Stimulated activated CD4-positive, alpha-beta T cell treated with anti-CD3 and anti-CD28 coated beads, TNF-alpha, amount 100 ng/mL, for 1 hour (primary cell): Measurements from ENCODE around the gene APOD.

Source experiments
- DNase-seq, 3 donors: peaks; one replicate each; pipeline ENCODE4 v3.0.0-alpha.2; 2020; ENCODE audit warnings: low read depth in 3 of 3, low spot score in 1 of 3

Gene APOD

GRCh38 chr3:195555110-195555509 lies 28.6 kb downstream of the APOD start:
- DNase-seq = no peak

GRCh38 chr3:195554458-195554857 lies 29.3 kb downstream of the APOD start:
- no peak for DNase-seq

- DNase-seq = no peak
Measured at GRCh38 chr3:195553268-195553667, 30.5 kb downstream of the APOD start.

GRCh38 chr3:195551381-195551978 lies 32.3 kb downstream of the APOD start:
- no peak for DNase-seq

- DNase-seq = no peak
Measured at GRCh38 chr3:195550723-195551122, 33.0 kb downstream of the APOD start.

- DNase-seq = peak; percentile 39 to 76 (median 53)
Measured at GRCh38 chr3:195549931-195550519, 33.7 kb downstream of the APOD start.

- no peak for DNase-seq
Measured at GRCh38 chr3:195548987-195549386, 34.8 kb downstream of the APOD start.

- no peak for DNase-seq
Measured at GRCh38 chr3:195548501-195548900, 35.2 kb downstream of the APOD start.

GRCh38 chr3:195548006-195548405 lies 35.7 kb downstream of the APOD start:
- DNase-seq = no peak

- no peak for DNase-seq
Measured at GRCh38 chr3:195546130-195546560, 37.6 kb downstream of the APOD start.

- no peak for DNase-seq
Measured at GRCh38 chr3:195544634-195545033, 39.1 kb downstream of the APOD start.

- DNase-seq = no peak
Measured at GRCh38 chr3:195544230-195544536, 39.6 kb downstream of the APOD start.

GRCh38 chr3:195543500-195544229 lies 40.1 kb downstream of the APOD start:
- no peak for DNase-seq

- peak; percentile 82 to 92 (median 84) for DNase-seq
Measured at GRCh38 chr3:195542698-195543499, 40.8 kb downstream of the APOD start, which contains the start of gene PPP1R2. Gene PPP1R2 (minus strand): TSS chr3:195543325. CDS start chr3:195543025, 300 bp downstream.

- DNase-seq = no peak
Measured at GRCh38 chr3:195542316-195542697, 41.4 kb downstream of the APOD start.

- DNase-seq = no peak
Measured at GRCh38 chr3:195540511-195540910, 43.2 kb downstream of the APOD start.

- DNase-seq = no peak
Measured at GRCh38 chr3:195540027-195540426, 43.7 kb downstream of the APOD start.

- DNase-seq = no peak
Measured at GRCh38 chr3:195539479-195539878, 44.3 kb downstream of the APOD start.

GRCh38 chr3:195537995-195538394 lies 45.7 kb downstream of the APOD start:
- DNase-seq = no peak

GRCh38 chr3:195535293-195535692 lies 48.4 kb downstream of the APOD start:
- DNase-seq = no peak

- DNase-seq = no peak
Measured at GRCh38 chr3:195532834-195533233, 50.9 kb downstream of the APOD start.

- DNase-seq = no peak
Measured at GRCh38 chr3:195532345-195532744, 51.4 kb downstream of the APOD start.
